WERI-Rb-1 (cell line): ENCODE results near the gene NPAS3.

Experiments
- DNase-seq: peaks from one replicate; pipeline ENCODE4 v3.0.0-alpha.2; 2020
- H3K27ac ChIP-seq: fragments of 250-450 bp; sonication (Bioruptor Pico); 2 replicates; pipeline ENCODE4 v1.5.1; 2020; ENCODE audit warnings: mild to moderate bottlenecking, moderate library complexity
- H3K27me3 ChIP-seq: fragments of 250-450 bp; sonication (Bioruptor Pico); 2 replicates; pipeline ENCODE4 v1.5.1; 2021; ENCODE audit warnings: mild to moderate bottlenecking, low read depth, moderate library complexity; ENCODE audit not compliant: insufficient read depth, severe bottlenecking
- H3K36me3 ChIP-seq: fragments of 250-450 bp; sonication (Bioruptor Pico); 2 replicates; pipeline ENCODE4 v1.5.1; 2020; ENCODE audit warnings: mild to moderate bottlenecking, moderate library complexity
- H3K4me3 ChIP-seq: 2 replicates; pipeline ENCODE4 v1.5.1; 2011; ENCODE audit warnings: low read depth, mild to moderate bottlenecking, control low read depth, low read length
- H3K9me3 ChIP-seq: fragments of 250-450 bp; sonication (Bioruptor Pico); 2 replicates; pipeline ENCODE4 v1.5.1; 2021; ENCODE audit warnings: mild to moderate bottlenecking, moderate library complexity; ENCODE audit not compliant: severe bottlenecking
- CTCF ChIP-seq: IDR thresholded peaks from 2 replicates; pipeline ENCODE4 v1.5.1; 2011; ENCODE audit warnings: low read depth, mild to moderate bottlenecking, control low read depth, inconsistent platforms, low read length

Gene NPAS3

GRCh38 chr14:33062881-33063280 is 124.2 kb downstream of the NPAS3 start:
- DNase-seq, result no peak
- Histone ChIP-seq H3K36me3 (no peaks in the 10 kb centered on the region), H3K9me3 (no peaks in the 10 kb centered on the region), H3K4me3 (no peak overlapping the region), H3K27ac (no peak overlapping the region), H3K27me3 (no peaks in the 10 kb centered on the region)
- no peak for TF ChIP-seq CTCF

DNA sequence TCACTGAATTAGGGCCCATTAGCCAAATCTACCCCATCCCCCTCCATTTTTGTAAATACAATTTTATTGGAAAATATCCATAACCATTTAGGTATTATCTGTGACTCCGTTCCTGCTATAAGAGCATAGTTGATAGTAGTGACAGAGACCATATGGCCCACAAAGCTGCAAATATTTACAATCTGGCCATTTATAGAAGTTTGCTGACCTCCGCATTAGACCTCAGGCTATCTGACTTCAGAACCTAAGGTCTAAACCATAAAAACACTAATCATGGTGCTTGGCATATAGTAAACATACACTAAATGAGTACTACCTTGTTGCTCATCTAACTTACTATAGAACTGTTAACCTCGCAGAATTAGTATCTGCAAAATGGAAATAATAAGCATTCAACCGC is 124.8 kb downstream of the NPAS3 start:
- no peak for DNase-seq
- H3K36me3 ChIP-seq, result no peaks in the 10 kb centered on the region
- no peak overlapping the region for H3K4me3 ChIP-seq
- no peaks in the 10 kb centered on the region for H3K9me3 ChIP-seq
- no peak for TF ChIP-seq CTCF
- H3K27ac ChIP-seq, result no peak overlapping the region
- H3K27me3 ChIP-seq, result no peaks in the 10 kb centered on the region

DNA sequence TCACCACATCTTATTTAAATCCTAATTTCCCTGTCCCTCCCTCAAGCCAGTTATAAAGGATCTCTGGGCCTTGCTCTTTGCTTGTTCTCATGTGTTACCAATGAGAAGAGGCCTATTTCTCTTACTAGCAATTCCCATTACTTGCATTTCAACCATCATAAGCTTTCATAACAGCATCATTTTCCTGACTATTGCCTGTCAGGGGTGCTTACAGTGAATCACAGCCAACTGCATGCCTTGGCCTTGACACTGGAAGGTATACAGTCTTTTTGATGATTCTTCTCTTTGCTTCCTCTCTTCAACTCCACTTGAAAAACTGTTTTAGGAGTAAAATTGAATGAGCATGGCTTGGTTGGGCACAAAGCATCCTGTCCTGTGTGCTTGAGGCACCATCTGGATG is 127.0 kb downstream of the NPAS3 start:
- no peak for DNase-seq
- no peaks in the 10 kb centered on the region for H3K27me3 ChIP-seq
- H3K27ac ChIP-seq, result no peak overlapping the region
- no peaks in the 10 kb centered on the region for H3K9me3 ChIP-seq
- no peak for TF ChIP-seq CTCF
- no peaks in the 10 kb centered on the region for H3K36me3 ChIP-seq
- H3K4me3 ChIP-seq, result no peak overlapping the region

- Histone ChIP-seq H3K27ac (no peak overlapping the region), H3K27me3 (no peaks in the 10 kb centered on the region), H3K4me3 (no peak overlapping the region), H3K9me3 (no peaks in the 10 kb centered on the region), H3K36me3 (no peaks in the 10 kb centered on the region)
- DNase-seq, result no peak
- TF ChIP-seq CTCF, result no peak
Measured at GRCh38 chr14:33068040-33068439, 129.4 kb downstream of the NPAS3 start.

GRCh38 chr14:33068626-33069025 is 129.9 kb downstream of the NPAS3 start:
- Histone ChIP-seq H3K27ac (no peak overlapping the region), H3K9me3 (no peaks in the 10 kb centered on the region), H3K36me3 (no peaks in the 10 kb centered on the region), H3K4me3 (no peak overlapping the region), H3K27me3 (no peaks in the 10 kb centered on the region)
- DNase-seq, result no peak
- TF ChIP-seq CTCF, result no peak

DNA sequence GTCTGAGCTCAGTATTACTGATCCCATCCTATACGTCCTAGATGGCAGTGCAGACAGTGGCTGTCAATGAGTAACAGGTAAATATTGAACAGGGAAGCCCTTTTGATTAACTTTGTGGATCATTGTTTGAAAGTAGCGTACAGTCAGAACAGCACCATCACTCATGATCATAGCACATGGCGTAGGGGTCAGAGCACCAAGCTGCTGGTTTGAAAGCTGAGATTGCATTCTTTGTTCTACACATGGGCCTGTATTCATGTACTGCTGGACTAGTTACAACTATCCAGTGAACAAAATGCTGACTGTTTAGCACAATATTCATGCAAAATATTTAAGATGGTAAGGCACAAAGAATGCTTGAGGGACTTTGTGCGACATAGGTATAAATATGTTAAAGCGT is 131.8 kb downstream of the NPAS3 start:
- Histone ChIP-seq H3K9me3 (no peaks in the 10 kb centered on the region), H3K27me3 (no peaks in the 10 kb centered on the region), H3K27ac (no peak overlapping the region), H3K36me3 (no peaks in the 10 kb centered on the region), H3K4me3 (no peak overlapping the region)
- DNase-seq, result no peak
- TF ChIP-seq CTCF, result no peak
